B cell (primary cell): ENCODE data around the gene SLC13A3.

ENCODE experiments used
- CTCF ChIP-seq: fragments of 200-600 bp; IDR thresholded peaks from one replicate; pipeline ENCODE4 v1.8.0; 2022; ENCODE audit warnings: antibody characterized with exemption, mild to moderate bottlenecking
- EZH2 ChIP-seq: IDR thresholded peaks from 2 replicates; pipeline ENCODE4 v1.6.1; 2012; ENCODE audit warnings: borderline replicate concordance, low read depth, mild to moderate bottlenecking, moderate library complexity, low read length; ENCODE audit not compliant: insufficient read depth, poor library complexity, severe bottlenecking

- TF ChIP-seq CTCF: no peak
- no peak for TF ChIP-seq EZH2
Observed at GRCh38 chr20:46626758-46627157, 24.5 kb downstream of the SLC13A3 start.
